T-cell (primary cell): Measurements from ENCODE around the gene PRRC2A. TPM values are rescaled to one million over a fixed set of nuclear protein-coding genes. Genes with fewer than 3 reads are reported as not detected.
A peak's percentile ranks its signal among the peaks of the same experiment; 100 is the strongest.
"Not testable (repeated sequence)": the region's sequence is repeated elsewhere in the genome, so short reads cannot be mapped to it uniquely, and the experiment has no call there.

Experiments used
- ATAC-seq, 4 experiments: fragments of 200-7000 bp in 3 of 4; fragments of 150-1000 bp in 1 of 4; cut with Tn5 transposase; replicated peaks in 1 of 4; 1 replicate in 3 of 4; 2 replicates in 1 of 4; pipeline ENCODE4 v1.10.0; 2021; ENCODE audit warnings: moderate library complexity in 3 of 4, mild to moderate bottlenecking in 2 of 4, moderate number of reproducible peaks in 1 of 4
- CTCF ChIA-PET, 2 donors: fragments of 300-600 bp; sonication (Branson Sonifier 250); formaldehyde crosslinking; loops; one replicate each; lab custom pipeline; 2022; ENCODE audit warnings: antibody characterized with exemption in 2 of 2; lab: Charles Lee
- POLR2A ChIA-PET, 2 donors: fragments of 300-600 bp; sonication (Branson Sonifier 250); formaldehyde crosslinking; loops; one replicate each; lab custom pipeline; 2022; ENCODE audit warnings: antibody characterized with exemption in 2 of 2; lab: Charles Lee
- DNase-seq, 35 experiments: peaks; one replicate each; pipeline versions ENCODE4 v3.0.0 to v3.0.0-alpha.2; 2013 to 2023
- H3K27ac ChIP-seq: one replicate; pipeline ENCODE4 v1.5.1; 2013; ENCODE audit warnings: low read length
- H3K27me3 ChIP-seq, 2 experiments: replicated peaks in 1 of 2; 1 replicate in 1 of 2; 2 replicates in 1 of 2; pipeline versions ENCODE4 v1.6.1 to v1.7.0; 2013; ENCODE audit warnings: low read length in 1 of 2, mixed read lengths in 1 of 2; ENCODE audit not compliant: control insufficient read depth in 2 of 2, insufficient read depth in 2 of 2; ENCODE audit errors: extremely low read depth in 1 of 2
- H3K36me3 ChIP-seq, 2 donors: 1 replicate in 1 of 2; 2 replicates in 1 of 2; pipeline versions ENCODE4 v1.6.1 to v1.7.0; 2013; ENCODE audit warnings: low read length in 1 of 2; ENCODE audit not compliant: control insufficient read depth in 2 of 2, insufficient read depth in 1 of 2; ENCODE audit errors: extremely low read depth in 1 of 2
- H3K4me1 ChIP-seq, 2 experiments: 1 replicate in 1 of 2; 2 replicates in 1 of 2; pipeline versions ENCODE4 v1.6.1 to v1.7.0; 2013; ENCODE audit warnings: low read length in 2 of 2, mixed read lengths in 1 of 2; ENCODE audit not compliant: insufficient read depth in 2 of 2, control insufficient read depth in 1 of 2; ENCODE audit errors: extremely low read depth in 1 of 2
- H3K4me3 ChIP-seq, 2 donors: 1 replicate in 1 of 2; 2 replicates in 1 of 2; pipeline versions ENCODE4 v1.5.1 to v1.7.0; 2013; ENCODE audit warnings: mild to moderate bottlenecking in 2 of 2, low read length in 1 of 2, moderate library complexity in 1 of 2; ENCODE audit not compliant: control insufficient read depth in 1 of 2; ENCODE audit errors: extremely low read depth in 1 of 2
- H3K9me3 ChIP-seq: 2 replicates; pipeline ENCODE4 v1.7.0; 2013
- H3K27ac Mint-ChIP-seq, 2 donors: one replicate each; pipeline ENCODE4 v1.8.0; 2020 to 2021; ENCODE audit warnings: mild to moderate bottlenecking in 2 of 2, mixed read lengths in 2 of 2
- H3K27me3 Mint-ChIP-seq, 2 donors: one replicate each; pipeline ENCODE4 v1.8.0; 2021 to 2022; ENCODE audit warnings: mixed read lengths in 2 of 2
- H3K36me3 Mint-ChIP-seq: one replicate; pipeline ENCODE4 v1.8.0; 2021; ENCODE audit warnings: mixed read lengths
- H3K4me1 Mint-ChIP-seq, 3 donors: one replicate each; pipeline ENCODE4 v1.8.0; 2020 to 2022; ENCODE audit warnings: mixed read lengths in 3 of 3, mild to moderate bottlenecking in 1 of 3
- H3K4me3 Mint-ChIP-seq, 3 donors: one replicate each; pipeline ENCODE4 v1.8.0; 2020 to 2022; ENCODE audit warnings: mild to moderate bottlenecking in 3 of 3, mixed read lengths in 3 of 3, moderate library complexity in 3 of 3
- H3K9me3 Mint-ChIP-seq, 3 donors: one replicate each; pipeline ENCODE4 v1.8.0; 2020 to 2022; ENCODE audit warnings: mixed read lengths in 3 of 3
- WGBS: methylation state at CpG from one replicate; pipeline ENCODE4 v1.1.5; 2013; ENCODE audit warnings: missing lambda C conversion rate; ENCODE audit not compliant: insufficient coverage; 5-methylcytosine and 5-hydroxymethylcytosine counted together
- total RNA-seq, 35 experiments: library from RNA in 6 of 35; stranded (reverse) in 6 of 35; fragments of 120-200 nt in 1 of 35; gene quantifications; one replicate each; pipeline versions ENCODE4 v1.2.1 to v1.2.4 and lab custom pipeline; 2013 to 2026

Gene PRRC2A
- total RNA-seq, 5 donors from 2014 or later (not counting 1 experiment from before 2014, with no cell fraction given): 222 to 246 (median 230) TPM

- H3K27me3 ChIP-seq: no peaks in the 10 kb centered on the region
- Mint-ChIP-seq H3K4me3 (no peak overlapping the region), H3K36me3 (no peaks in the 10 kb centered on the region), H3K4me1 (peaks cover 70 to 89% (median 80%) of the 10 kb centered on the region in 3 donors), H3K27me3 (no peaks in the 10 kb centered on the region), H3K27ac (peak overlapping the region; percentile 90 to 92), H3K9me3 (no peaks in the 10 kb centered on the region)
- WGBS: 88% methylated on average over 3 of the region's 9 CpGs
- peak overlapping the region in 1 of 2 donors; percentile 1 for H3K4me3 ChIP-seq
- POLR2A ChIA-PET: interaction anchor here in 1 of 2 donors (0.8 kb wide), 1 partner anchor 14 kb away, joined by 3 read pairs; the partner anchor contains the start of gene TNF
- H3K27ac ChIP-seq: peak overlapping the region; percentile 86
- no peaks in the 10 kb centered on the region for H3K36me3 ChIP-seq
- H3K4me1 ChIP-seq: peaks cover 54 to 80% of the 10 kb centered on the region in 2 experiments
- no peak for ATAC-seq
- no peak for DNase-seq
- CTCF ChIA-PET: interaction anchor here in 1 of 2 donors (3.0 kb wide), 1 partner anchor 9 kb away, joined by 13 read pairs; no protein-coding TSS in a partner anchor
- H3K9me3 ChIP-seq: no peaks in the 10 kb centered on the region
These were observed 31.5 kb upstream of the PRRC2A start for GRCh38 chr6:31588871-31589650.

- H3K27ac ChIP-seq, H3K27me3 Mint-ChIP-seq, H3K4me3 ChIP-seq, ATAC-seq, H3K36me3 Mint-ChIP-seq, H3K9me3 ChIP-seq, H3K27me3 ChIP-seq, H3K9me3 Mint-ChIP-seq, DNase-seq, H3K4me3 Mint-ChIP-seq, H3K36me3 ChIP-seq, POLR2A ChIA-PET: not testable (repeated sequence)
- peak overlapping the region; percentile 91 to 93 for H3K27ac Mint-ChIP-seq
- WGBS: 75% methylated on average over 5 of the region's 5 CpGs
- CTCF ChIA-PET: interaction anchor here in 1 of 2 donors (0.7 kb wide), 1 partner anchor 409 kb away, joined by 3 read pairs; no protein-coding TSS in a partner anchor
- peaks cover 62 to 80% (median 73%) of the 10 kb centered on the region in 3 donors for H3K4me1 Mint-ChIP-seq
- peaks cover 42 to 78% of the 10 kb centered on the region in 2 experiments for H3K4me1 ChIP-seq
These were observed 29.8 kb upstream of the PRRC2A start for GRCh38 chr6:31590691-31591090.

GRCh38 chr6:31592396-31592771 is 28.1 kb upstream of the PRRC2A start:
- DNase-seq: no peak
- no peaks in the 10 kb centered on the region for H3K36me3 ChIP-seq
- Mint-ChIP-seq H3K27me3 (no peaks in the 10 kb centered on the region), H3K4me3 (peak overlapping the region; percentile 51 to 66 (median 58)), H3K9me3 (no peaks in the 10 kb centered on the region), H3K27ac (peak overlapping the region; percentile 91 to 93), H3K36me3 (no peaks in the 10 kb centered on the region), H3K4me1 (peaks cover 59 to 78% (median 70%) of the 10 kb centered on the region in 3 donors)
- no peaks in the 10 kb centered on the region for H3K9me3 ChIP-seq
- no CpG with 5 or more reads among the region's 7 CpGs for WGBS
- peak overlapping the region; percentile 60 for H3K27ac ChIP-seq
- ATAC-seq: peak; percentile 2 to 23 (median 6)
- CTCF ChIA-PET: interaction anchor here (0.6 to 8.7 kb wide), 9 partner anchors 9 to 238 kb away, joined by 3 to 244 read pairs (median 4); partner anchors contain the start of genes ATP6V1G2 (in 1 of the 2), LST1 (in 1 of the 2), LTB (in 1 of the 2) and NFKBIL1 (in 1 of the 2)
- H3K4me3 ChIP-seq: peak overlapping the region in 1 of 2 donors; percentile 42
- POLR2A ChIA-PET: interaction anchor here in 1 of 2 donors (1.3 kb wide), 1 partner anchor 18 kb away, joined by 6 read pairs; the partner anchor contains the start of gene TNF
- no peaks in the 10 kb centered on the region for H3K27me3 ChIP-seq
- H3K4me1 ChIP-seq: peaks cover 34 to 78% of the 10 kb centered on the region in 2 experiments

GRCh38 chr6:31597006-31597405 is 23.5 kb upstream of the PRRC2A start:
- no peaks in the 10 kb centered on the region for H3K27me3 Mint-ChIP-seq
- ATAC-seq (peak; percentile 70 to 81 (median 78)), DNase-seq (peak in 27 of 35 experiments; percentile 22 to 83 (median 43))
- peaks cover 29 to 64% of the 10 kb centered on the region in 2 experiments for H3K4me1 ChIP-seq
- H3K36me3 ChIP-seq: no peaks in the 10 kb centered on the region
- H3K9me3 Mint-ChIP-seq: no peaks in the 10 kb centered on the region
- no peaks in the 10 kb centered on the region for H3K9me3 ChIP-seq
- H3K36me3 Mint-ChIP-seq: no peaks in the 10 kb centered on the region
- H3K27ac ChIP-seq: peak overlapping the region; percentile 9
- no peak overlapping the region for H3K4me3 ChIP-seq
- WGBS: 0% methylated on average over 1 of the region's 2 CpGs
- ChIA-PET POLR2A (interaction anchor here in 1 of 2 donors (0.6 to 1.6 kb wide), 5 partner anchors 14 to 259 kb away, joined by 3 to 5 read pairs (median 3); no protein-coding TSS in a partner anchor), CTCF (interaction anchor here (1.0 to 8.7 kb wide), 12 partner anchors 8 to 102 kb away, joined by 3 to 244 read pairs (median 13); partner anchors contain the start of genes LTB (in 2 of the 2), ATP6V1G2 (in 1 of the 2), DDX39B (in 1 of the 2) and LST1 (in 1 of the 2))
- H3K4me1 Mint-ChIP-seq: peaks cover 52 to 55% (median 53%) of the 10 kb centered on the region in 3 donors
- H3K27ac Mint-ChIP-seq: peak overlapping the region; percentile 77 to 88
- H3K27me3 ChIP-seq: no peaks in the 10 kb centered on the region
- peak overlapping the region in 2 of 3 donors; percentile 31 to 65 for H3K4me3 Mint-ChIP-seq

GRCh38 chr6:31607317-31607716 is 13.2 kb upstream of the PRRC2A start:
- Mint-ChIP-seq H3K4me1 (no peaks in the 10 kb centered on the region), H3K4me3 (no peak overlapping the region), H3K36me3 (no peaks in the 10 kb centered on the region), H3K9me3 (no peaks in the 10 kb centered on the region), H3K27ac (no peak overlapping the region), H3K27me3 (peaks cover 0 to 2% of the 10 kb centered on the region in 2 donors)
- Histone ChIP-seq H3K4me1 (no peaks in the 10 kb centered on the region), H3K4me3 (no peak overlapping the region), H3K36me3 (no peaks in the 10 kb centered on the region), H3K27ac (no peak overlapping the region), H3K27me3 (peaks cover 0 to under 1% of the 10 kb centered on the region in 2 experiments), H3K9me3 (no peaks in the 10 kb centered on the region)
- WGBS: no CpG with 5 or more reads among the region's 1 CpG
- ATAC-seq (no peak), DNase-seq (no peak)
- ChIA-PET POLR2A (no interaction called here), CTCF (interaction anchor here in 1 of 2 donors (0.7 kb wide), 1 partner anchor 49 kb away, joined by 4 read pairs; the partner anchor contains the start of gene APOM)
